ENCODE results near the gene JAK1. TPM values are rescaled to one million over a fixed set of nuclear protein-coding genes. Genes with fewer than 3 reads are reported as not detected.
A peak's percentile ranks its signal among the peaks of the same experiment; 100 is the strongest.

Gene JAK1
- total and polyA plus RNA-seq, 9 of the 15 experiments (the other 6 are each of a cell fraction or from before 2014, with no cell fraction given) = 9.7 to 44.1 (median 42.5) TPM

GRCh38 chr1:64823691-64824476, 142.5 kb downstream of the JAK1 start (continued):
- TF ChIP-seq ZNF609 (CRISPR knock-in tag; IDR thresholded peaks at IDR 0.05; ENCODE audit: borderline replicate concordance) = no peak
- TF ChIP-seq CTCF (IDR thresholded peaks at IDR 0.05 in 2 of 3, conservative IDR thresholded peaks at IDR 0.05 in 1 of 3; ENCODE audit: insufficient read depth in 2 of 3, low read depth in 1 of 3, low read length in 3 of 3) = peak; percentile 72 to 95 (median 82)
- TF ChIP-seq EZH2 (IDR thresholded peaks at IDR 0.05; ENCODE audit: borderline replicate concordance, low read depth, low read length) = no peak
- TF ChIP-seq JUN (IDR thresholded peaks at IDR 0.05; ENCODE audit: borderline replicate concordance, low read depth, low read length) = 0 out of 2 replicates have a peak, but pooled peaks have one; percentile 28
- TF ChIP-seq JUN (CRISPR knock-in tag; IDR thresholded peaks at IDR 0.05; ENCODE audit: borderline replicate concordance) = no peak
- peak; percentile 38 for TF ChIP-seq CEBPB (tag; IDR thresholded peaks at IDR 0.05)
- TF ChIP-seq ZNF561 (CRISPR knock-in tag; conservative IDR thresholded peaks at IDR 0.05) = no peak
- 0 out of 4 replicates have a peak, but pooled peaks of 1 of the 2 experiments have one; percentile 5 for TF ChIP-seq KDM1A (IDR thresholded peaks at IDR 0.05)

Measured in K562 (cell line).